GM23338 (cell line): Measurements from ENCODE around the gene NCAPD3. TPM values are rescaled to one million over a fixed set of nuclear protein-coding genes. Genes with fewer than 3 reads are reported as not detected.

Experiments used
- ATAC-seq: fragments of 200-7000 bp; cut with Tn5 transposase; 3 replicates; pipeline ENCODE4 v1.9.1; 2020
- DNase-seq: peaks from one replicate; pipeline ENCODE4 v3.0.0-alpha.2; 2015; ENCODE audit warnings: low spot score
- H2AFZ ChIP-seq: fragments of 200-600 bp; sonication (generic); 2 replicates; pipeline ENCODE4 v1.8.0; 2016; ENCODE audit warnings: antibody characterized with exemption, mild to moderate bottlenecking, moderate library complexity
- H3F3A ChIP-seq: fragments of 200-600 bp; sonication (generic); replicated peaks from 2 replicates; pipeline ENCODE4 v1.8.0; 2017; ENCODE audit warnings: antibody characterized with exemption, mixed run types, low read depth
- H3K27ac ChIP-seq: fragments of 200-600 bp; sonication (generic); 2 replicates; pipeline ENCODE4 v1.6.1; 2016; ENCODE audit warnings: low read depth
- H3K27me3 ChIP-seq: fragments of 200-600 bp; sonication (generic); 2 replicates; pipeline ENCODE4 v1.8.0; 2016; ENCODE audit warnings: mild to moderate bottlenecking, mixed run types, moderate library complexity; ENCODE audit not compliant: insufficient read depth
- H3K36me3 ChIP-seq: fragments of 200-600 bp; sonication (generic); 2 replicates; pipeline ENCODE4 v1.8.0; 2016; ENCODE audit warnings: mild to moderate bottlenecking; ENCODE audit not compliant: insufficient read depth
- H3K4me1 ChIP-seq: fragments of 200-600 bp; sonication (generic); 2 replicates; pipeline ENCODE4 v1.8.0; 2016; ENCODE audit warnings: mild to moderate bottlenecking, moderate library complexity; ENCODE audit not compliant: insufficient read depth
- H3K4me2 ChIP-seq: fragments of 200-600 bp; sonication (generic); 2 replicates; pipeline ENCODE4 v1.7.1; 2017; ENCODE audit warnings: mixed run types
- H3K4me3 ChIP-seq: fragments of 200-600 bp; sonication (generic); 2 replicates; pipeline ENCODE4 v1.6.1; 2016; ENCODE audit warnings: mixed run types
- H3K79me2 ChIP-seq: fragments of 200-600 bp; sonication (generic); replicated peaks from 2 replicates; pipeline ENCODE4 v1.8.0; 2017; ENCODE audit warnings: mild to moderate bottlenecking; ENCODE audit not compliant: insufficient read depth
- H3K9me2 ChIP-seq: fragments of 200-600 bp; sonication (generic); 2 replicates; pipeline ENCODE4 v1.8.0; 2017; ENCODE audit not compliant: insufficient read depth
- H4K20me1 ChIP-seq: fragments of 200-600 bp; sonication (generic); replicated peaks from 2 replicates; pipeline ENCODE4 v1.8.0; 2017; ENCODE audit warnings: mild to moderate bottlenecking; ENCODE audit not compliant: insufficient read depth
- H3K27ac Mint-ChIP-seq: 2 replicates; pipeline ENCODE4 v1.8.0; 2020; ENCODE audit warnings: inconsistent platforms, mild to moderate bottlenecking, moderate library complexity, mixed read lengths
- H3K27me3 Mint-ChIP-seq: 3 replicates; pipeline ENCODE4 v1.8.0; 2022; ENCODE audit warnings: low read depth, mild to moderate bottlenecking, moderate library complexity, mixed read lengths, inconsistent platforms; ENCODE audit not compliant: insufficient read depth, poor library complexity
- H3K36me3 Mint-ChIP-seq: 3 replicates; pipeline ENCODE4 v1.8.0; 2021; ENCODE audit warnings: low read depth, mild to moderate bottlenecking, inconsistent platforms, moderate library complexity, mixed read lengths
- H3K4me1 Mint-ChIP-seq: 3 replicates; pipeline ENCODE4 v1.8.0; 2020; ENCODE audit warnings: mild to moderate bottlenecking, inconsistent platforms, mixed read lengths
- H3K4me3 Mint-ChIP-seq: 3 replicates; pipeline ENCODE4 v1.8.0; 2021; ENCODE audit warnings: moderate library complexity, mild to moderate bottlenecking, inconsistent platforms, mixed read lengths
- H3K9me3 Mint-ChIP-seq: 3 replicates; pipeline ENCODE4 v1.8.0; 2020; ENCODE audit warnings: moderate library complexity, mild to moderate bottlenecking, inconsistent platforms, mixed read lengths
- CREB1 ChIP-seq: fragments of 250-450 bp; sonication (Bioruptor Pico); IDR thresholded peaks from 2 replicates; pipeline ENCODE4 v1.5.0; 2020; ENCODE audit warnings: low read depth, mild to moderate bottlenecking, moderate library complexity
- EZH2 ChIP-seq: fragments of 200-600 bp; sonication (generic); IDR thresholded peaks from one replicate; pipeline ENCODE4 v1.8.0; 2017; ENCODE audit warnings: antibody characterized with exemption, mild to moderate bottlenecking, low read depth; ENCODE audit not compliant: unreplicated experiment
- EZH2phosphoT487 ChIP-seq: fragments of 200-600 bp; sonication (generic); IDR thresholded peaks from one replicate; pipeline ENCODE4 v1.8.1; 2018; ENCODE audit warnings: antibody characterized with exemption; ENCODE audit not compliant: unreplicated experiment
- JUNB ChIP-seq: IDR thresholded peaks from one replicate; pipeline ENCODE4 v1.6.1; 2016; ENCODE audit warnings: antibody characterized with exemption; ENCODE audit not compliant: unreplicated experiment
- ZNF114 ChIP-seq: fragments of 250-450 bp; sonication (Bioruptor Pico); IDR thresholded peaks from 2 replicates; pipeline ENCODE4 v1.5.0; 2020; ENCODE audit warnings: mild to moderate bottlenecking, moderate library complexity
- polyA plus RNA-seq: library from polyadenylated mRNA; unstranded; fragments of >200 nt; fragmentation: Nextera tagmentation; extraction: Ambion mirVana; gene quantifications from 2 replicates; pipeline ENCODE4 v1.2.1, GENCODE V29; 2016
- total RNA-seq: library from RNA; depleted of rRNA; stranded (reverse); fragments of >200 nt; shearing (Covaris generic); gene quantifications from 2 replicates; pipeline ENCODE4 v1.2.3, GENCODE V29; 2014
- TF ChIP-seq, protein P1 (sequence below), 2 experiments: fragments of 200-600 bp in 1 of 2; sonication (generic) in 1 of 2; conservative IDR thresholded peaks; 2 replicates each; pipeline versions ENCODE4 v1.5.1 to v1.6.1; 2016 to 2017; ENCODE audit warnings: antibody characterized with exemption in 2 of 2, low read depth in 2 of 2, mild to moderate bottlenecking in 2 of 2, moderate library complexity in 1 of 2
- TF ChIP-seq, protein P2 (sequence below): fragments of 250-450 bp; sonication (Bioruptor Pico); IDR thresholded peaks from 2 replicates; pipeline ENCODE4 v1.5.0; 2020; ENCODE audit warnings: mild to moderate bottlenecking, moderate library complexity
- TF ChIP-seq, protein P3 (sequence below): IDR thresholded peaks from one replicate; pipeline ENCODE4 v1.6.1; 2018; ENCODE audit warnings: antibody characterized with exemption; ENCODE audit not compliant: unreplicated experiment

NCAPD3 gene
- total and polyA plus RNA-seq, 2 experiments from 2014 or later = 37.1 to 49.8 TPM

- Histone ChIP-seq H3K4me1 (peaks cover 14% of the 10 kb centered on the region), H3K4me2 (no peak overlapping the region), H3K9me2 (no peaks in the 10 kb centered on the region), H4K20me1 (peaks cover 1% of the 10 kb centered on the region), H3K4me3 (no peak overlapping the region), H3K79me2 (peaks cover 15% of the 10 kb centered on the region), H2AFZ (no peak overlapping the region), H3F3A (no peaks in the 10 kb centered on the region; the same call in 1 of the 2 replicates), H3K27ac (no peak overlapping the region), H3K27me3 (no peaks in the 10 kb centered on the region), H3K36me3 (peaks cover 24% of the 10 kb centered on the region)
- H3K27ac Mint-ChIP-seq = no peak overlapping the region
- H3K9me3 Mint-ChIP-seq = no peaks in the 10 kb centered on the region
- TF ChIP-seq JUNB = no peak
- TF ChIP-seq, protein P1, sequence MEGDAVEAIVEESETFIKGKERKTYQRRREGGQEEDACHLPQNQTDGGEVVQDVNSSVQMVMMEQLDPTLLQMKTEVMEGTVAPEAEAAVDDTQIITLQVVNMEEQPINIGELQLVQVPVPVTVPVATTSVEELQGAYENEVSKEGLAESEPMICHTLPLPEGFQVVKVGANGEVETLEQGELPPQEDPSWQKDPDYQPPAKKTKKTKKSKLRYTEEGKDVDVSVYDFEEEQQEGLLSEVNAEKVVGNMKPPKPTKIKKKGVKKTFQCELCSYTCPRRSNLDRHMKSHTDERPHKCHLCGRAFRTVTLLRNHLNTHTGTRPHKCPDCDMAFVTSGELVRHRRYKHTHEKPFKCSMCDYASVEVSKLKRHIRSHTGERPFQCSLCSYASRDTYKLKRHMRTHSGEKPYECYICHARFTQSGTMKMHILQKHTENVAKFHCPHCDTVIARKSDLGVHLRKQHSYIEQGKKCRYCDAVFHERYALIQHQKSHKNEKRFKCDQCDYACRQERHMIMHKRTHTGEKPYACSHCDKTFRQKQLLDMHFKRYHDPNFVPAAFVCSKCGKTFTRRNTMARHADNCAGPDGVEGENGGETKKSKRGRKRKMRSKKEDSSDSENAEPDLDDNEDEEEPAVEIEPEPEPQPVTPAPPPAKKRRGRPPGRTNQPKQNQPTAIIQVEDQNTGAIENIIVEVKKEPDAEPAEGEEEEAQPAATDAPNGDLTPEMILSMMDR (conservative IDR thresholded peaks at IDR 0.05; ENCODE audit: low read depth in 2 of 2) = no peak
- TF ChIP-seq, protein P2, sequence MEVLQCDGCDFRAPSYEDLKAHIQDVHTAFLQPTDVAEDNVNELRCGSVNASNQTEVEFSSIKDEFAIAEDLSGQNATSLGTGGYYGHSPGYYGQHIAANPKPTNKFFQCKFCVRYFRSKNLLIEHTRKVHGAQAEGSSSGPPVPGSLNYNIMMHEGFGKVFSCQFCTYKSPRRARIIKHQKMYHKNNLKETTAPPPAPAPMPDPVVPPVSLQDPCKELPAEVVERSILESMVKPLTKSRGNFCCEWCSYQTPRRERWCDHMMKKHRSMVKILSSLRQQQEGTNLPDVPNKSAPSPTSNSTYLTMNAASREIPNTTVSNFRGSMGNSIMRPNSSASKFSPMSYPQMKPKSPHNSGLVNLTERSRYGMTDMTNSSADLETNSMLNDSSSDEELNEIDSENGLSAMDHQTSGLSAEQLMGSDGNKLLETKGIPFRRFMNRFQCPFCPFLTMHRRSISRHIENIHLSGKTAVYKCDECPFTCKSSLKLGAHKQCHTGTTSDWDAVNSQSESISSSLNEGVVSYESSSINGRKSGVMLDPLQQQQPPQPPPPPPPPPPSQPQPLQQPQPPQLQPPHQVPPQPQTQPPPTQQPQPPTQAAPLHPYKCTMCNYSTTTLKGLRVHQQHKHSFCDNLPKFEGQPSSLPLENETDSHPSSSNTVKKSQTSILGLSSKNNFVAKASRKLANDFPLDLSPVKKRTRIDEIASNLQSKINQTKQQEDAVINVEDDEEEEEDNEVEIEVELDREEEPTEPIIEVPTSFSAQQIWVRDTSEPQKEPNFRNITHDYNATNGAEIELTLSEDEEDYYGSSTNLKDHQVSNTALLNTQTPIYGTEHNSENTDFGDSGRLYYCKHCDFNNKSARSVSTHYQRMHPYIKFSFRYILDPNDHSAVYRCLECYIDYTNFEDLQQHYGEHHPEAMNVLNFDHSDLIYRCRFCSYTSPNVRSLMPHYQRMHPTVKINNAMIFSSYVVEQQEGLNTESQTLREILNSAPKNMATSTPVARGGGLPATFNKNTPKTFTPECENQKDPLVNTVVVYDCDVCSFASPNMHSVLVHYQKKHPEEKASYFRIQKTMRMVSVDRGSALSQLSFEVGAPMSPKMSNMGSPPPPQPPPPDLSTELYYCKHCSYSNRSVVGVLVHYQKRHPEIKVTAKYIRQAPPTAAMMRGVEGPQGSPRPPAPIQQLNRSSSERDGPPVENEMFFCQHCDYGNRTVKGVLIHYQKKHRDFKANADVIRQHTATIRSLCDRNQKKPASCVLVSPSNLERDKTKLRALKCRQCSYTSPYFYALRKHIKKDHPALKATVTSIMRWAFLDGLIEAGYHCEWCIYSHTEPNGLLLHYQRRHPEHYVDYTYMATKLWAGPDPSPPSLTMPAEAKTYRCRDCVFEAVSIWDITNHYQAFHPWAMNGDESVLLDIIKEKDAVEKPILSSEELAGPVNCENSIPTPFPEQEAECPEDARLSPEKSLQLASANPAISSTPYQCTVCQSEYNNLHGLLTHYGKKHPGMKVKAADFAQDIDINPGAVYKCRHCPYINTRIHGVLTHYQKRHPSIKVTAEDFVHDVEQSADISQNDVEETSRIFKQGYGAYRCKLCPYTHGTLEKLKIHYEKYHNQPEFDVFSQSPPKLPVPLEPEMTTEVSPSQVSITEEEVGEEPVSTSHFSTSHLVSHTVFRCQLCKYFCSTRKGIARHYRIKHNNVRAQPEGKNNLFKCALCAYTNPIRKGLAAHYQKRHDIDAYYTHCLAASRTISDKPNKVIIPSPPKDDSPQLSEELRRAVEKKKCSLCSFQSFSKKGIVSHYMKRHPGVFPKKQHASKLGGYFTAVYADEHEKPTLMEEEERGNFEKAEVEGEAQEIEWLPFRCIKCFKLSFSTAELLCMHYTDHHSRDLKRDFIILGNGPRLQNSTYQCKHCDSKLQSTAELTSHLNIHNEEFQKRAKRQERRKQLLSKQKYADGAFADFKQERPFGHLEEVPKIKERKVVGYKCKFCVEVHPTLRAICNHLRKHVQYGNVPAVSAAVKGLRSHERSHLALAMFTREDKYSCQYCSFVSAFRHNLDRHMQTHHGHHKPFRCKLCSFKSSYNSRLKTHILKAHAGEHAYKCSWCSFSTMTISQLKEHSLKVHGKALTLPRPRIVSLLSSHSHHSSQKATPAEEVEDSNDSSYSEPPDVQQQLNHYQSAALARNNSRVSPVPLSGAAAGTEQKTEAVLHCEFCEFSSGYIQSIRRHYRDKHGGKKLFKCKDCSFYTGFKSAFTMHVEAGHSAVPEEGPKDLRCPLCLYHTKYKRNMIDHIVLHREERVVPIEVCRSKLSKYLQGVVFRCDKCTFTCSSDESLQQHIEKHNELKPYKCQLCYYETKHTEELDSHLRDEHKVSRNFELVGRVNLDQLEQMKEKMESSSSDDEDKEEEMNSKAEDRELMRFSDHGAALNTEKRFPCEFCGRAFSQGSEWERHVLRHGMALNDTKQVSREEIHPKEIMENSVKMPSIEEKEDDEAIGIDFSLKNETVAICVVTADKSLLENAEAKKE (CRISPR knock-in tag) = no peak
- no peak for TF ChIP-seq EZH2
- no peak for TF ChIP-seq EZH2phosphoT487
- TF ChIP-seq CREB1 (CRISPR knock-in tag) = no peak
- TF ChIP-seq, protein P3, sequence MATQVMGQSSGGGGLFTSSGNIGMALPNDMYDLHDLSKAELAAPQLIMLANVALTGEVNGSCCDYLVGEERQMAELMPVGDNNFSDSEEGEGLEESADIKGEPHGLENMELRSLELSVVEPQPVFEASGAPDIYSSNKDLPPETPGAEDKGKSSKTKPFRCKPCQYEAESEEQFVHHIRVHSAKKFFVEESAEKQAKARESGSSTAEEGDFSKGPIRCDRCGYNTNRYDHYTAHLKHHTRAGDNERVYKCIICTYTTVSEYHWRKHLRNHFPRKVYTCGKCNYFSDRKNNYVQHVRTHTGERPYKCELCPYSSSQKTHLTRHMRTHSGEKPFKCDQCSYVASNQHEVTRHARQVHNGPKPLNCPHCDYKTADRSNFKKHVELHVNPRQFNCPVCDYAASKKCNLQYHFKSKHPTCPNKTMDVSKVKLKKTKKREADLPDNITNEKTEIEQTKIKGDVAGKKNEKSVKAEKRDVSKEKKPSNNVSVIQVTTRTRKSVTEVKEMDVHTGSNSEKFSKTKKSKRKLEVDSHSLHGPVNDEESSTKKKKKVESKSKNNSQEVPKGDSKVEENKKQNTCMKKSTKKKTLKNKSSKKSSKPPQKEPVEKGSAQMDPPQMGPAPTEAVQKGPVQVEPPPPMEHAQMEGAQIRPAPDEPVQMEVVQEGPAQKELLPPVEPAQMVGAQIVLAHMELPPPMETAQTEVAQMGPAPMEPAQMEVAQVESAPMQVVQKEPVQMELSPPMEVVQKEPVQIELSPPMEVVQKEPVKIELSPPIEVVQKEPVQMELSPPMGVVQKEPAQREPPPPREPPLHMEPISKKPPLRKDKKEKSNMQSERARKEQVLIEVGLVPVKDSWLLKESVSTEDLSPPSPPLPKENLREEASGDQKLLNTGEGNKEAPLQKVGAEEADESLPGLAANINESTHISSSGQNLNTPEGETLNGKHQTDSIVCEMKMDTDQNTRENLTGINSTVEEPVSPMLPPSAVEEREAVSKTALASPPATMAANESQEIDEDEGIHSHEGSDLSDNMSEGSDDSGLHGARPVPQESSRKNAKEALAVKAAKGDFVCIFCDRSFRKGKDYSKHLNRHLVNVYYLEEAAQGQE = no peak
- no peak for TF ChIP-seq ZNF114 (CRISPR knock-in tag)
- no peak overlapping the region for H3K4me3 Mint-ChIP-seq
- peaks cover 12% of the 10 kb centered on the region for H3K4me1 Mint-ChIP-seq
- DNase-seq (no peak), ATAC-seq (no peak)
- peaks cover 47% of the 10 kb centered on the region for H3K36me3 Mint-ChIP-seq
- no peaks in the 10 kb centered on the region for H3K27me3 Mint-ChIP-seq
Measured at GRCh38 chr11:134248910-134249480, 25.2 kb upstream of the NCAPD3 start.
